ENCODE data around the gene PDCD1LG2. TPM values are rescaled to one million over a fixed set of nuclear protein-coding genes. Genes with fewer than 3 reads are reported as not detected.
"Not testable (repeated sequence)": the region's sequence is repeated elsewhere in the genome, so short reads cannot be mapped to it uniquely, and the experiment has no call there.

Gene PDCD1LG2
- total RNA-seq, 1 donor from 2014 or later, result 3.2 TPM

DNA sequence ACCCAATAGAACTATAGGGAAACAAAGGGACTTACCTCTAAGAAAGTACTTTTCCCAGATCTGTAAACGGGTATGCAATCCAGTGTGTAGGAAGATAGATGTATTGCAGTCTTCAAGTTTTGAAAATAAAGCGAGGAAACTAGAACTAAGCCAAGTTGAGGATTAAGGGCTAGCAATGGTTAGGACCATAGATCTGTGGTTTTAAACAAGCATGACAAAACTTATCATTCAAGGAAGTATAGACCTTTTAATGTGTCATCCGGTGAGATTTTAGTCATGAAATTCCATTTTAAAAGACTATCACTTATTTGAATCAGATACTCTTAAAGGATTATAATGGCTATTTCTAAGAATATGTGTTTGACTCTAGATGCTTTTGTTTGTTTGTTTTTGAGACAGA lies 39.5 kb upstream of the PDCD1LG2 start:
- Histone ChIP-seq H3K4me3 (ENCODE audit: low read depth, low read length) (no peak overlapping the region), H3K27me3 (ENCODE audit: control insufficient read depth, insufficient read depth, low read length) (no peaks in the 10 kb centered on the region), H3K36me3 (ENCODE audit: control insufficient read depth, insufficient read depth, low read length) (peaks cover 2% of the 10 kb centered on the region)
- TF ChIP-seq, protein P1, sequence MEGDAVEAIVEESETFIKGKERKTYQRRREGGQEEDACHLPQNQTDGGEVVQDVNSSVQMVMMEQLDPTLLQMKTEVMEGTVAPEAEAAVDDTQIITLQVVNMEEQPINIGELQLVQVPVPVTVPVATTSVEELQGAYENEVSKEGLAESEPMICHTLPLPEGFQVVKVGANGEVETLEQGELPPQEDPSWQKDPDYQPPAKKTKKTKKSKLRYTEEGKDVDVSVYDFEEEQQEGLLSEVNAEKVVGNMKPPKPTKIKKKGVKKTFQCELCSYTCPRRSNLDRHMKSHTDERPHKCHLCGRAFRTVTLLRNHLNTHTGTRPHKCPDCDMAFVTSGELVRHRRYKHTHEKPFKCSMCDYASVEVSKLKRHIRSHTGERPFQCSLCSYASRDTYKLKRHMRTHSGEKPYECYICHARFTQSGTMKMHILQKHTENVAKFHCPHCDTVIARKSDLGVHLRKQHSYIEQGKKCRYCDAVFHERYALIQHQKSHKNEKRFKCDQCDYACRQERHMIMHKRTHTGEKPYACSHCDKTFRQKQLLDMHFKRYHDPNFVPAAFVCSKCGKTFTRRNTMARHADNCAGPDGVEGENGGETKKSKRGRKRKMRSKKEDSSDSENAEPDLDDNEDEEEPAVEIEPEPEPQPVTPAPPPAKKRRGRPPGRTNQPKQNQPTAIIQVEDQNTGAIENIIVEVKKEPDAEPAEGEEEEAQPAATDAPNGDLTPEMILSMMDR (IDR thresholded peaks at IDR 0.05; ENCODE audit: insufficient read depth, low read length, poor library complexity, severe bottlenecking), result no peak
- DNase-seq (ENCODE audit: low read depth), result no peak

DNA sequence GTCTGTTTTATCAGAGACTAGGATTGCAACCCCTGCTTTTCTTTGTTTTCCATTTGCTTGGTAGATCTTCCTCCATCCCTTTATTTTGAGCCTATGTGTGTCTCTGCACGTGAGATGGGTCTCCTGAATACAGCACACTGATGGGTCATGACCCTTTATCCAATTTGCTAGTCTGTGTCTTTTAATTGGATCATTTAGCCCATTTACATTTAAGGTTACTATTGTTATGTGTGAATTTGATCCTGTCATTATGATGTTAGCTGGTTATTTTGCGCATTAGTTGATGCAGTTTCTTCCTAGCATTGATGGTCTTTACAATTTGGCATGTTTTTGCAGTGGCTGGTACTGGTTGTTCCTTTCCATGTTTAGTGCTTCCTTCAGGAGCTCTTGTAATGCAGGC lies 34.7 kb upstream of the PDCD1LG2 start:
- H3K36me3 ChIP-seq (ENCODE audit: control insufficient read depth, insufficient read depth, low read length); DNase-seq (ENCODE audit: low read depth); H3K27me3 ChIP-seq (ENCODE audit: control insufficient read depth, insufficient read depth, low read length); H3K4me3 ChIP-seq (ENCODE audit: low read depth, low read length): not testable (repeated sequence)

DNA sequence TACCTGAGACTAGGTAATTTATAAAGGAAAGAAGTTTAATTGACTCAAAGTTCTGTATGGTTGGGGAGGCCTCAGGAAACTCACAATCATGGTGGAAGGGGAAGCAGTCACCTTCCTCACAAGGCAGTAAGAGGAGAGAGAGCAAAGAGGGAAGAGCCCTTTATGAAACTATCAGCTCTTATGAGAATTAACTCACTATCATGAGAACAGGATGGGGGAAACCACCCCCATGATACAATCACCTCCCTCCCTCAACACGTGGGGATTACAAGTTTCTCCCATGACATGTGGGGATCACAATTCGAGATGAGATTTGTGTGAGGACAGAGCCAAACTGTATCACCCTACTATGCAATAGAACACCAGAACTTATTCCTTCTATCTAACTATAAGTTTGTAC lies 32.1 kb upstream of the PDCD1LG2 start:
- no peaks in the 10 kb centered on the region for H3K27me3 ChIP-seq (ENCODE audit: control insufficient read depth, insufficient read depth, low read length)
- H3K4me3 ChIP-seq (ENCODE audit: low read depth, low read length), result no peak overlapping the region
- no peak for DNase-seq (ENCODE audit: low read depth)
- H3K36me3 ChIP-seq (ENCODE audit: control insufficient read depth, insufficient read depth, low read length), result no peaks in the 10 kb centered on the region
- TF ChIP-seq, protein P1 (IDR thresholded peaks at IDR 0.05; ENCODE audit: insufficient read depth, low read length, poor library complexity, severe bottlenecking), result no peak

DNA sequence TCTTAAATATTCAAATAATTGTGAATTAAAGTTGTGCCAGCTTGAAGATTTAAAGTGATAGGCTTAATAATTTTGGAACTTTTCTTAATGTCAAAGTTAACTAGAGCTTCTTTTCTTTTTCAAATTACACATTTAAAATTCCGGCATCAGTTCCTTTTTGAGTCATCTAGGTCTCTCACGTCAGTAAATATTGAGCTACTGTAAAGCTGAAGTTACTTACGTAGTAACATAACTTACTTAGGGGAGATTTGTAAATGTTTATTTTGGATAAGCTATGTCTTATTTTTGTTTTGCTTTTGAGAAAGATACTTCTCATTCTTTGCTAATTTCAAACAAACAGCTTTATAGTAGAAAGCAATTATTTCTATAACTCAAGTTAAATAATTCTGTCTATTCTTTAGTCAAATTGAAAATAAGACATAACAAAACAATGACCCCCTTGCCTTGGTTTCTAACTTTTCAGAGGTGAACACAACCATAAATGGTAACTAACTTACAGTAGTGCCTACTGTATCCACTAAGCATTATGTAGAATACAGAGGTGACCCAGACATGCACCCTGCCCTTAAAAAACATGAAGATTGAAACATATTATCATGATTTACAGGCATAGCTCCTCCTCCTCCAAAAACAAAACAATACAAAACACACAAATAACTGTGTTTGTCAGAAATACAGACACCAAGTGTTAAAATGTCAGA lies 30.2 kb upstream of the PDCD1LG2 start:
- no peaks in the 10 kb centered on the region for H3K36me3 ChIP-seq (ENCODE audit: control insufficient read depth, insufficient read depth, low read length)
- no peak for DNase-seq (ENCODE audit: low read depth)
- TF ChIP-seq, protein P1 (IDR thresholded peaks at IDR 0.05; ENCODE audit: insufficient read depth, low read length, poor library complexity, severe bottlenecking), result no peak
- H3K27me3 ChIP-seq (ENCODE audit: control insufficient read depth, insufficient read depth, low read length), result no peaks in the 10 kb centered on the region
- H3K4me3 ChIP-seq (ENCODE audit: low read depth, low read length), result no peak overlapping the region

DNA sequence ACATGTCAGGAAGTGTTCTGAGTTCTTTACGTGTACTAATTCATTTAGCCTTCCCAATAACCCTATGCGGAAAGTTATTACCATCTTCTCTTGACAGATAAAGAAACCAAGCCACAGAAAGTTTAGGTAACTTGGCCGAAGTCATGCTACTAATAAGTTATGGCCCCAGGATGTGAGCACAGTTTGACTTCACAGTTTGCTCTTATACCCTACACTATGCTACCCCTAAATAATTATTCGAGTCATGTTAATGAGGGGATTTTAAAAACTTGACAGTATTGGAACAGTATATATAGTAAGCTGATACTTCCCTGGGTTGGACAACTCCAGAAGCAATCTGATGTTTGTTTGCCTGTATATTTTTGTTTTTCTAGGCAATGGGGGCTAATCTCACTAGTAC lies 29.4 kb upstream of the PDCD1LG2 start:
- TF ChIP-seq, protein P1 (IDR thresholded peaks at IDR 0.05; ENCODE audit: insufficient read depth, low read length, poor library complexity, severe bottlenecking), result no peak
- no peak for DNase-seq (ENCODE audit: low read depth)
- no peaks in the 10 kb centered on the region for H3K36me3 ChIP-seq (ENCODE audit: control insufficient read depth, insufficient read depth, low read length)
- H3K4me3 ChIP-seq (ENCODE audit: low read depth, low read length), result no peak overlapping the region
- H3K27me3 ChIP-seq (ENCODE audit: control insufficient read depth, insufficient read depth, low read length), result no peaks in the 10 kb centered on the region

DNA sequence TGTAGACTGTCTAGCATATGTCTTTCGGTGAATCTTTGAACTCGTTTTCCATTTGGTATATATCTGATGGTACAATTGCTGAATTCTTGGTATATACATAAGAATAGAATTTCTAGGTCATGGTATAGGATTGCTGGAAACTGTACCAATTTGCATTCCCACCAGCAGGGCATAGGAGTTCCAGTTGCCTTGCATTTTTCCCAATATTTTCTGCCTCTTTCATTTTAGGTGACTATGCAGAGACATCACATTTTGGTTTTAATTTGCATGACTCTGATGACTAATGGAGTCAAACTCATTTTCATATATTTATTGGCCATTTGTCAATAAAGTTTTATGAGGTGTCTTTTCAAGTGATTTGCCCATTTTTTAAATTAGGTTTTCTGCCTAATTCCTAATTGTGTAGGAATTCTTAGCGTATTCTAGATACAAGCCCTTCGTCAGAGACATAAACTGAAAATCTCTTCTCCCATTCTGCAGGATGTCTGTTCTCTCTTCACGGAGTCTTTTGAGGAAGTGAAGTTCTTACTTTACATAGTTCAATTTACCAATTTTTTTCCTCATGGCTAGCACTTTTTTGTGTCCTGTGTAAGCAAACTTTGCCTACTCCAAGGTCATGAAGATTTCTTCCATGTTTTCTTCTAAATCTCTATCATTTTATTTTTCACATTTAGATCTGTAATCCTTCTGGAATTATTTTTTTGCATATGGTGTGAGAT lies 28.9 kb upstream of the PDCD1LG2 start:
- no peaks in the 10 kb centered on the region for H3K36me3 ChIP-seq (ENCODE audit: control insufficient read depth, insufficient read depth, low read length)

More for the DNA sequence above, 28.9 kb upstream of the PDCD1LG2 start:
- Histone ChIP-seq H3K27me3 (ENCODE audit: control insufficient read depth, insufficient read depth, low read length) (no peaks in the 10 kb centered on the region), H3K4me3 (ENCODE audit: low read depth, low read length) (no peak overlapping the region)
- DNase-seq (ENCODE audit: low read depth), result no peak
- TF ChIP-seq, protein P1 (IDR thresholded peaks at IDR 0.05; ENCODE audit: insufficient read depth, low read length, poor library complexity, severe bottlenecking), result no peak

All from kidney epithelial cell (primary cell).